Activated T-helper 1 cell treated with anti-CD3 and anti-CD28 coated beads, Interleukin-12 subunit alpha, Interleukin-12 subunit beta, Interleukin-2, Interleukin-4 antibody, amounts not matched to agents 30 ng/mL and 10 ng/mL and 1 ng/mL, durations not matched to agents 14 hours and 24 hours and 36 hours (primary cell): ENCODE results near the gene UBQLNL. TPM values are rescaled to one million over a fixed set of nuclear protein-coding genes. Genes with fewer than 3 reads are reported as not detected.

Experiments
- DNase-seq: peaks from one replicate; pipeline ENCODE4 v3.0.0; 2021; ENCODE audit warnings: low spot score
- H3K27ac Mint-ChIP-seq: one replicate; pipeline ENCODE4 v1.8.0; 2021; ENCODE audit warnings: mild to moderate bottlenecking, mixed read lengths
- H3K27me3 Mint-ChIP-seq: one replicate; pipeline ENCODE4 v1.8.0; 2022; ENCODE audit warnings: mild to moderate bottlenecking, moderate library complexity, mixed read lengths; ENCODE audit not compliant: insufficient read depth
- H3K36me3 Mint-ChIP-seq: one replicate; pipeline ENCODE4 v1.8.0; 2021; ENCODE audit warnings: low read depth, mixed read lengths
- H3K4me1 Mint-ChIP-seq: one replicate; pipeline ENCODE4 v1.8.0; 2021; ENCODE audit warnings: low read depth, mixed read lengths
- H3K4me3 Mint-ChIP-seq: one replicate; pipeline ENCODE4 v1.8.0; 2021; ENCODE audit warnings: mild to moderate bottlenecking, moderate library complexity, mixed read lengths
- H3K9me3 Mint-ChIP-seq: one replicate; pipeline ENCODE4 v1.8.0; 2021; ENCODE audit warnings: mixed read lengths
- intact Hi-C: fragments of 100-400 bp; cut with micrococcal nuclease; formaldehyde crosslinking; loops from one replicate; pipeline ENCODE4 v1.15.1; 2024
- total RNA-seq: library from RNA; stranded (reverse); gene quantifications from 2 replicates; pipeline ENCODE4 v1.2.3, GENCODE V29; 2022

The UBQLNL gene
- total RNA-seq, 1 donor from 2014 or later: 0.18 TPM

DNA sequence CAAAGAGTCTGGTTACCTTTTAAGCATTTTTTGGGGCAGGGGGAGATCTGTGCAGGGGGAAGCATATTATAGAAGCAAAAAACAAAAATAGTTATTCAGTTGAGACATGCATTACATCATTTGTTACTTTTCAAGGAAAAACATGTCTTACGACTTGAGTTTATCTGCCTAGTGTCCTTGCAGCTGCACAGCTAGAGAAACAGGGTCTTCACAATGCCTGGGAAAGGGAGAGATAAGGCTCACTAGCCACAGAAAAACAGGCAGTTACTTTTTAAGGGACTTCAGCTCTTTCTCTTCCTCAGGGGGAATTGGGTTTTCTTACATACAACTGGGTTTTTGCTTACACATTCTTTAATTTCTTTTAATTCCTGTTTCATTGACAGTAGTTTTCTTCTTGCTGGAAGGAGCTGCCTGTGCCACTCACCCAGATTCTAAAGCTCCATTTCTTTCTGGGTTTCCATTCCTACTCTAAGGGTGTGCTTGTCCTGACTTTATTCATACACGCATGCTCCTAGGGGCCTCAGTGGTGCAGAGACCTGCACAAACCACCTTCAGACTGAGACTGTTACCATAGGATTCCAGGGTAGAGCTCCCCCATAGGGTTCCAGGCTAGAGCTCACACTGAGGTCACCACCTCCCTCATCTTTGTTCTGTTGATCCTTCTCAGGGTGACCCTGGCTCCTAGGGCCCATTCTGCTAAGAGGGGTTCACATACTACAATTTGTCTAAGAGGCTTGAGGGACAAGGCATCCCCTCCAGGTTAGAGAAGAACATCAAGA, 14.7 kb upstream of the UBQLNL start:
- H3K36me3 Mint-ChIP-seq: no peaks in the 10 kb centered on the region
- H3K4me3 Mint-ChIP-seq: no peak overlapping the region
- intact Hi-C loops: no loop called here
- H3K4me1 Mint-ChIP-seq: no peaks in the 10 kb centered on the region
- no peaks in the 10 kb centered on the region for H3K9me3 Mint-ChIP-seq
- DNase-seq: no peak
- H3K27ac Mint-ChIP-seq: no peak overlapping the region
- peaks cover 7% of the 10 kb centered on the region for H3K27me3 Mint-ChIP-seq

DNA sequence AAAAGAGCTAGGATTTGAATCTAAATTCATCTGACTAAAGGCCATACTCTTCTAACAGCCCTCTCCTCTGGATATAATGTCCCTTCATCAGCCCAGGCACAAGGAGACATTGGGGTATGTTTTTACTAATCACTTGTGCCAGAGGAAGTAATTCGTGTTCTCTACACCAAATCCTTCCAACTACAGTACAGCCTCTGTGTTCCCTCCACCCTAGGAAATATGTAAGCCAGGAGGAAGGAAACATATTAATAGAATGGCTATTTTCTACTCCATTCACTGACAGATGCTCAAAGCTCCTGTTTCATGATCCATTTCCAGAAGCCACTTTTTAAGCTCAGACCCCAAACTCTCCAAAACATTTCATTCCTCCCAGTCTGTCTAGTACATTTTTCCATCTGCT, 12.0 kb upstream of the UBQLNL start:
- H3K4me3 Mint-ChIP-seq: no peak overlapping the region
- intact Hi-C loops: no loop called here
- H3K27ac Mint-ChIP-seq: no peak overlapping the region
- H3K27me3 Mint-ChIP-seq: peaks cover 7% of the 10 kb centered on the region
- DNase-seq: no peak
- no peaks in the 10 kb centered on the region for H3K4me1 Mint-ChIP-seq
- no peaks in the 10 kb centered on the region for H3K9me3 Mint-ChIP-seq
- no peaks in the 10 kb centered on the region for H3K36me3 Mint-ChIP-seq

DNA sequence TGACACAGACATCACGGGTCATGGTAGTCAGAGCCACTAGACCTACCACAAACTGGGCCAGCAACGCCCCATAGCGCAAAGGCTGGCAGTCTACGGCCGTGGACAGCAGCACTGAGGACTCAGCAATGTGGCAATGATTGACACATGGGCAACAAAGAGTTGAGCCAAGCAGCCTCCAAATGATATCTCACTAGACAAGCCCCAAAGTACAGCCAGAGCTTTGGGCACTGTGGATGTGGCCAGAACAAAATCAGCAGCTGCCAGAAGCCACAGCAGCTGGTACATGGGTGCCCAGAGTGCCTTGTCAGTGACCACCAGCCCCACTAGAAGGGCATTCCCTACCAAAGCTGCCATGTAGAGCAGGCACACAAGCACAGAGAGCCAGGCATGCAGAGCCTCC, 11.2 kb upstream of the UBQLNL start:
- no peaks in the 10 kb centered on the region for H3K4me1 Mint-ChIP-seq
- no peaks in the 10 kb centered on the region for H3K9me3 Mint-ChIP-seq
- H3K4me3 Mint-ChIP-seq: no peak overlapping the region
- intact Hi-C loops: no loop called here
- no peaks in the 10 kb centered on the region for H3K36me3 Mint-ChIP-seq
- DNase-seq: no peak
- no peak overlapping the region for H3K27ac Mint-ChIP-seq
- H3K27me3 Mint-ChIP-seq: peaks cover 7% of the 10 kb centered on the region

DNA sequence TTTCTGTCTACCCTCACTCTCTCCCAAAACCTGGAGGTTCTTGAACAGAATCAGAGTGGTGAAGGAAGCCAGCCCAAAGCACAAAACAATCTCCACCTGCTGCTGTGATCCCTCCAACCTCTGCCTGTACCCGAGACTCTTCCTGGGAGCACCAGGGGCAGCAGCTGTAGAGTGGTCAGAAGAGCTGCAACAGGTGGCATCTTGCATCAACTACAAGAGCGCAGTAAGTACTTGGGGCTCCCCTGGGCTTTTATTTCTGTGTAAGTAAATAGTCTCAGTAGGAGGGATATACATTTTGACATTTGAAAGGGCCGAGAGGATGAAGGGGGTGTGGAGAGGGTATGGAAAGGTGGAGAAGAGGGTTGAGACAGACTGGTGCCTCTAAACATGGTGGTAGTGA, 8.3 kb upstream of the UBQLNL start:
- no peaks in the 10 kb centered on the region for H3K9me3 Mint-ChIP-seq
- H3K4me1 Mint-ChIP-seq: no peaks in the 10 kb centered on the region
- no peak overlapping the region for H3K4me3 Mint-ChIP-seq
- H3K27ac Mint-ChIP-seq: no peak overlapping the region
- H3K36me3 Mint-ChIP-seq: no peaks in the 10 kb centered on the region
- intact Hi-C loops: no loop called here
- peaks cover 7% of the 10 kb centered on the region for H3K27me3 Mint-ChIP-seq
- DNase-seq: no peak

DNA sequence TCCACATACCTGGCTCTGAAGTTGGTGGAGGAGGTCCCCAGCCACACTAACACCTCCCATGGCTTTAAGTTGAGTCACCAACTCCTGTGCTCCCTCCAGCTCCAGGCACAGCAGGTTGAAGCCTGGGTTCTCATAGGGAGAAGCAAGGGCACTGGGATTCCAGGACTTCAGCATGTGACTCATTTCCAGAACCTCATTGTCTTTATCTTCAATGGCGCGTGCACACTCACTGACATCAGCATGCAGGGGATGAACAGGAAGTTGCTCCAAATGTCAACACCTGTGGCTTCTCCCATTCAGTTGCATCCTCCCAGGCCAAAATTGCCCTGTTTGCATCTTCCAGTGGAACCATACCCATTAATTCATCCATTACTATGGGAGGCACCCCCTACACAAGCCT, 5.8 kb upstream of the UBQLNL start:
- Mint-ChIP-seq H3K27ac (no peak overlapping the region), H3K36me3 (no peaks in the 10 kb centered on the region)

GRCh38 chr11:5521540-5521939, 5.0 kb upstream of the UBQLNL start:
- peaks cover 7% of the 10 kb centered on the region for H3K27me3 Mint-ChIP-seq
- H3K4me3 Mint-ChIP-seq: no peak overlapping the region
- H3K36me3 Mint-ChIP-seq: no peaks in the 10 kb centered on the region
- DNase-seq: no peak
- no peak overlapping the region for H3K27ac Mint-ChIP-seq
- no peaks in the 10 kb centered on the region for H3K4me1 Mint-ChIP-seq
- no peaks in the 10 kb centered on the region for H3K9me3 Mint-ChIP-seq
- intact Hi-C loops: no loop called here

More for the DNA sequence above, 5.8 kb upstream of the UBQLNL start:
- Mint-ChIP-seq H3K4me1 (no peaks in the 10 kb centered on the region), H3K4me3 (no peak overlapping the region), H3K9me3 (no peaks in the 10 kb centered on the region), H3K27me3 (peaks cover 7% of the 10 kb centered on the region)
- DNase-seq: no peak
- intact Hi-C loops: no loop called here

DNA sequence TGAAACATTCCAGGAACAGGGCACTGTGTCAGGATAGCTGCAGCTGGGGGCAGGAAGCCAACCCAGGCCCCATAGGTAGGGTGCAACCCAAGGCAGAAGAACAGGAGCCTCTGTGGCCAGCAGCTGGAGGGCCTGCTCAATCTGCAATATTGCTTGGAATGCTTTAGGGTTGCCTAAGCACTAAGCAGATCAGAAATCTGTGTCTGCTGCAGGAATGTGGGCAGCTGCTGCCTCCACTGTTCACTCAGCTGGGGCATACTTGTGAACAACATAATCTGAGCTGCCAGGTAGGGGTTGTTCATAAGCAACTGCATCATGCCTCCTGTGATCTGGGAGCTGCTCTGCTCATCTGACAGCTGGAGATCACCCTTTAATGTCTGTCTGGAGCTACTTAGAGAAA, 1.7 kb downstream of the UBQLNL start:
- H3K27ac Mint-ChIP-seq: no peak overlapping the region
- DNase-seq: no peak
- H3K4me3 Mint-ChIP-seq: no peak overlapping the region
- intact Hi-C loops: no loop called here
- no peaks in the 10 kb centered on the region for H3K4me1 Mint-ChIP-seq
- no peaks in the 10 kb centered on the region for H3K9me3 Mint-ChIP-seq
- peaks cover 5% of the 10 kb centered on the region for H3K27me3 Mint-ChIP-seq
- H3K36me3 Mint-ChIP-seq: no peaks in the 10 kb centered on the region

DNA sequence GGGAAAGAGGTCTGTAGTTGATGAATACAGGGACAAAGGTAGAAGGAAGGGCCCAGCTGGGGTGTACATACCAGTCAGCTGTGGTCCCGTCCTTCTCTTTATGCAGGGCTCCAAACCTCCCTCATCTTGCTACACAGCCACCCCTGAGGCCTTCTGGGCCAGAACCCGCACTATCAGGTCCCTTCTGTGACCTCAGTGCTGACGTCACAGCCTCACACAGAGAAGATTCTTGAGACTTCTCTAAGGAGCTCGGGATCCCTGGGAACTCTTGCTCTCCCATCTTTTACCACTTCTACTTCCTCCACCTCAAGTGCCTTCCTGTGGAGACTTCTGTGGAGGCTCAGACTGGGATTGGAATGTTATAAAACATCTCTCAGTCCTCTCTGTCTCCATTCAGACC, 6.7 kb downstream of the UBQLNL start, which contains the start of gene UBQLN3:
TSS of gene UBQLN3 (minus strand) at position 155 of the 400 bp plus-strand sequence. CDS start 399 bp downstream, outside the sequence.
- no peaks in the 10 kb centered on the region for H3K9me3 Mint-ChIP-seq
- DNase-seq: no peak
- no peaks in the 10 kb centered on the region for H3K4me1 Mint-ChIP-seq
- H3K27me3 Mint-ChIP-seq: peaks cover 3% of the 10 kb centered on the region
- no peak within 1 kb of the TSS for H3K27ac Mint-ChIP-seq
- intact Hi-C loops: no loop called here
- no peak within 1 kb of the TSS for H3K4me3 Mint-ChIP-seq
- H3K36me3 Mint-ChIP-seq: no peaks in the 10 kb centered on the region

DNA sequence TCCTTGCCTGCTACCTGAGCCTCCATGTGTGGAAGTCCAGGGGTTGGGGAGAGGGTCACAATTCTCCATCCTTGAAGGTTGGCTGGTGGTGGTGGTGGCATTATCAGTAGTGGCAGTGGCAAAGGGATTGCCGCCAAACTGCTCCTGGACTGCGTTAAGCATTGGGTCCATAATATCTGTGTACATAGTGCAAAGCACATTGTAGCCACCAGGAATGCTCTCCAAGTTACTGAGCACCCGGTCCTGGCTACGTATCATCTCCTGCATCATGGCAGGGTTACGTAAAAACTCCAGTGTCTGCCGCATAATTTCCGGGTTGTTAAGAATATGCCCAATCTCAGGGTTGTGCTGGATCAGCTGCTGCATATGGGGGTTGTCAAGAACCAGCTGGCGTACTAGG, 7.9 kb downstream of the UBQLNL start:
- intact Hi-C loops: no loop called here
- H3K4me3 Mint-ChIP-seq: no peak overlapping the region
- no peaks in the 10 kb centered on the region for H3K9me3 Mint-ChIP-seq
- DNase-seq: no peak
- no peak overlapping the region for H3K27ac Mint-ChIP-seq
- no peaks in the 10 kb centered on the region for H3K4me1 Mint-ChIP-seq
- H3K36me3 Mint-ChIP-seq: no peaks in the 10 kb centered on the region
- H3K27me3 Mint-ChIP-seq: peaks cover 3% of the 10 kb centered on the region

DNA sequence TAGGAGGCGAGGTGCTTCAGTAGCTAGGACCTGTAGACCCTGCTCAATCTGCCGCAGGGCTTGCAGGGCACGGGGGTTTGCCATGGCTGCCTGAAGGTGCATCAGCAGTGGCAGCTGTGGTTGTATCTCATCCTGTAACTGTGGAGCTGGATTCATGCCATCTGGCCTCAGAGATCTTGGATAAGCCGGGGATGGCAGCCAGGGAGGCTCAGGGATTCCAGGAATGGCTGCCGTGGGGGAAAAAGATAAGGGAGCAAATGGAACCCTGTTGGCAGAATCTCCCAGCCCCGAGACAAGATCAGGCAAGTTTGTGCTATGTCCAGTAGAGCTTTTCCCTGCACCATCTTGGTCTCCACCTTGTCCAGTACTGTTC, 8.6 kb downstream of the UBQLNL start:
- Mint-ChIP-seq H3K4me1 (no peaks in the 10 kb centered on the region), H3K27me3 (peaks cover 3% of the 10 kb centered on the region), H3K27ac (no peak overlapping the region), H3K36me3 (no peaks in the 10 kb centered on the region), H3K9me3 (no peaks in the 10 kb centered on the region), H3K4me3 (no peak overlapping the region)
- DNase-seq: no peak
- intact Hi-C loops: no loop called here

DNA sequence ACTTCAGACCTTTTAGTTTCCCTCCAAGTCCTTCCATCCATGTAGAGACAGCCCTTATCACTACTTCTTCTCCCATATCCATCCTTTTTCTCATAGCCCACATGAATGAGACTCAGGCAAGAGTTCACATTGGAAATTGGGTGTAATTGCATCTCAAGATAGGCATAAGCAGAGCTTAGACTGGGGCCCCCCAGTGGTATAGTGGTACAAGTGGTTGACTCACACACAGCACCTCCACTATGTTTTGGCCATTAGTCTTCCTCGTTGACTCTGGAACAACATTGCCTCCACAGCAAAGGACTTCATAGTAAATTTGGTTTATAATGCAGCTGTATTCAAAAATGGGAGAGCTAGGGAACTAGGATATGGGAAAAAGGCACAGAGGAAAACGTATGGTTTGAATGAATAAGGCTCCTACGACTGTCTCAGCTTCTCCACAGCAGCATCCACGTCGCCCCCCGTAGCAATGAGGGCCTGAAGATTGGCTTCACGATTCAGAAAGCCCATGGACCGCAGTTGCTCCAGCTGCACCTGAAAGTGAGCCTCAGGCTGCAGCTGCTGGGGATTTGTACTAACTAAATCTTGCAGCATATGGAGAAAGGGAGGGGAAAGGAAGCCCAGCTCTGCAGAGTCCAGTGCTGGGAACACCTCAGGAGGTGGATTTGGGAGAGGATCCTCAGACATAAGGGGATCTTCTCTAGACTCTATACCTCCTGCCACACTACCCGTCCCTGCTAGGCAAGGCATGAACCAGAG, 9.1 kb downstream of the UBQLNL start:
- DNase-seq: no peak
- no peaks in the 10 kb centered on the region for H3K4me1 Mint-ChIP-seq
- no peaks in the 10 kb centered on the region for H3K36me3 Mint-ChIP-seq
- intact Hi-C loops: no loop called here
- no peaks in the 10 kb centered on the region for H3K27me3 Mint-ChIP-seq
- no peak overlapping the region for H3K4me3 Mint-ChIP-seq
- H3K27ac Mint-ChIP-seq: no peak overlapping the region
- no peaks in the 10 kb centered on the region for H3K9me3 Mint-ChIP-seq

- no peaks in the 10 kb centered on the region for H3K36me3 Mint-ChIP-seq
- H3K27ac Mint-ChIP-seq: no peak overlapping the region
- no peak overlapping the region for H3K4me3 Mint-ChIP-seq
- peaks cover 5% of the 10 kb centered on the region for H3K27me3 Mint-ChIP-seq
- H3K9me3 Mint-ChIP-seq: no peaks in the 10 kb centered on the region
- intact Hi-C loops: no loop called here
- DNase-seq: no peak
- H3K4me1 Mint-ChIP-seq: no peaks in the 10 kb centered on the region
These were observed 11.0 kb downstream of the UBQLNL start for GRCh38 chr11:5505363-5506048.

- no peak for DNase-seq
- Mint-ChIP-seq H3K4me3 (no peak overlapping the region), H3K9me3 (no peaks in the 10 kb centered on the region), H3K27ac (no peak overlapping the region), H3K27me3 (peaks cover 7% of the 10 kb centered on the region), H3K36me3 (no peaks in the 10 kb centered on the region), H3K4me1 (no peaks in the 10 kb centered on the region)
- intact Hi-C loops: no loop called here
These were observed 12.0 kb downstream of the UBQLNL start for GRCh38 chr11:5504403-5504921.
